ENCODE results near the gene GNAZ. TPM values are rescaled to one million over a fixed set of nuclear protein-coding genes. Genes with fewer than 3 reads are reported as not detected.

The GNAZ gene
- total RNA-seq, 1 donor from 2014 or later, result 4.4 TPM

- no peak for DNase-seq
Measured at GRCh38 chr22:23119494-23120414, 49.4 kb downstream of the GNAZ start.

- no peak for DNase-seq
Measured at GRCh38 chr22:23120415-23120899, 50.1 kb downstream of the GNAZ start.

GRCh38 chr22:23121000-23121421, 50.7 kb downstream of the GNAZ start:
- DNase-seq, result no peak

GRCh38 chr22:23121424-23121823, 51.1 kb downstream of the GNAZ start:
- no peak for DNase-seq

- peak; percentile 64 for DNase-seq
Measured at GRCh38 chr22:23122216-23122957, 52.1 kb downstream of the GNAZ start.

- no peak for DNase-seq
Measured at GRCh38 chr22:23122992-23123803, 52.9 kb downstream of the GNAZ start.

GRCh38 chr22:23123804-23124254, 53.5 kb downstream of the GNAZ start:
- DNase-seq, result no peak

- no peak for DNase-seq
Measured at GRCh38 chr22:23124611-23125511, 54.5 kb downstream of the GNAZ start.

- no peak for DNase-seq
Measured at GRCh38 chr22:23125512-23126103, 55.3 kb downstream of the GNAZ start.

- no peak for DNase-seq
Measured at GRCh38 chr22:23126165-23127054, 56.1 kb downstream of the GNAZ start.

GRCh38 chr22:23127055-23127756, 56.9 kb downstream of the GNAZ start:
- DNase-seq, result no peak

GRCh38 chr22:23127788-23128187, 57.5 kb downstream of the GNAZ start:
- DNase-seq, result no peak

- DNase-seq, result peak; percentile 93
Measured at GRCh38 chr22:23128269-23129108, 58.2 kb downstream of the GNAZ start.

- DNase-seq, result no peak
Measured at GRCh38 chr22:23129149-23129548, 58.8 kb downstream of the GNAZ start.

GRCh38 chr22:23130697-23131096, 60.4 kb downstream of the GNAZ start:
- no peak for DNase-seq

- no peak for DNase-seq
Measured at GRCh38 chr22:23131931-23132330, 61.6 kb downstream of the GNAZ start.

- DNase-seq, result no peak
Measured at GRCh38 chr22:23132376-23133091, 62.2 kb downstream of the GNAZ start.

Measured in tongue (tissue), 2 donors.